Vagina (tissue), 2 donors: ENCODE data around the gene CFAP53. TPM values are rescaled to one million over a fixed set of nuclear protein-coding genes. Genes with fewer than 3 reads are reported as not detected.

ENCODE experiments used
- DNase-seq, 2 donors: peaks; one replicate each; pipeline ENCODE4 v3.0.0-alpha.2; 2017; ENCODE audit errors: extremely low spot score in 2 of 2
- H3K27ac ChIP-seq: fragments of 200-600 bp; sonication (generic); one replicate; pipeline ENCODE4 v1.5.1; 2019
- H3K27me3 ChIP-seq: fragments of 200-600 bp; sonication (generic); one replicate; pipeline ENCODE4 v1.5.1; 2019
- H3K36me3 ChIP-seq, 2 donors: fragments of 200-600 bp; sonication (generic); one replicate each; pipeline ENCODE4 v1.5.1; 2017 to 2019
- H3K4me1 ChIP-seq: fragments of 200-600 bp; sonication (generic); one replicate; pipeline ENCODE4 v1.5.1; 2019
- H3K4me3 ChIP-seq, 2 donors: fragments of 200-600 bp; sonication (generic); 1 replicate in 1 of 2; 2 replicates in 1 of 2; pipeline ENCODE4 v1.5.1; 2016 to 2019
- H3K9me3 ChIP-seq: fragments of 200-600 bp; sonication (generic); one replicate; pipeline ENCODE4 v1.5.1; 2019
- CTCF ChIP-seq, 3 experiments: fragments of 450-650 bp in 2 of 3; fragments of 200-600 bp in 1 of 3; sonication (generic) in 1 of 3; IDR thresholded peaks; one replicate each; pipeline ENCODE4 v1.5.1; 2017 to 2019; ENCODE audit warnings: antibody characterized with exemption in 3 of 3, mild to moderate bottlenecking in 2 of 3, moderate library complexity in 2 of 3
- POLR2A ChIP-seq, 2 donors: fragments of 450-650 bp; IDR thresholded peaks; one replicate each; pipeline ENCODE4 v1.6.1; 2017; ENCODE audit warnings: antibody characterized with exemption in 2 of 2, mild to moderate bottlenecking in 2 of 2, moderate library complexity in 2 of 2
- POLR2AphosphoS5 ChIP-seq, 2 donors: sonication (generic); formaldehyde crosslinking; IDR thresholded peaks; one replicate each; pipeline ENCODE4 v1.9.0; 2017; ENCODE audit warnings: antibody characterized with exemption in 2 of 2, mild to moderate bottlenecking in 2 of 2, low read depth in 1 of 2; ENCODE audit not compliant: insufficient read depth in 1 of 2
- intact Hi-C: fragments of 100-400 bp; cut with DNase I; formaldehyde crosslinking; loops from one replicate; pipeline ENCODE4 v1.15.1; 2023
- total RNA-seq: library from RNA; depleted of rRNA; stranded (reverse); fragments of >200 nt; gene quantifications from one replicate; pipeline ENCODE4 v1.2.3, GENCODE V29; 2016

CFAP53 gene
- total RNA-seq, 1 donor from 2014 or later: not detected

- intact Hi-C loops: no loop called here
- Histone ChIP-seq H3K4me3 (no peak overlapping the region), H3K36me3 (peaks cover 2 to 57% of the 10 kb centered on the region in 2 donors), H3K27me3 (no peaks in the 10 kb centered on the region), H3K27ac (no peak overlapping the region), H3K9me3 (no peaks in the 10 kb centered on the region), H3K4me1 (peaks cover 20% of the 10 kb centered on the region)
- no peak for TF ChIP-seq POLR2A (IDR thresholded peaks at IDR 0.05)
- no peak for TF ChIP-seq POLR2AphosphoS5 (IDR thresholded peaks at IDR 0.05; ENCODE audit: insufficient read depth in 1 of 2, low read depth in 1 of 2)
- no peak for TF ChIP-seq CTCF (IDR thresholded peaks at IDR 0.05)
- no peak for DNase-seq
Measured at GRCh38 chr18:50275503-50276036, 9.3 kb upstream of the CFAP53 start.

GRCh38 chr18:50274941-50275340 lies 8.6 kb upstream of the CFAP53 start:
- H3K4me3 ChIP-seq: no peak overlapping the region
- intact Hi-C loops: no loop called here
- no peak for DNase-seq
- TF ChIP-seq POLR2A (IDR thresholded peaks at IDR 0.05) (no peak), POLR2AphosphoS5 (IDR thresholded peaks at IDR 0.05; ENCODE audit: insufficient read depth in 1 of 2, low read depth in 1 of 2) (no peak), CTCF (IDR thresholded peaks at IDR 0.05) (no peak)
- H3K27ac ChIP-seq: no peak overlapping the region
- H3K27me3 ChIP-seq: no peaks in the 10 kb centered on the region
- no peaks in the 10 kb centered on the region for H3K9me3 ChIP-seq
- H3K4me1 ChIP-seq: peaks cover 14% of the 10 kb centered on the region
- H3K36me3 ChIP-seq: peaks cover 2 to 57% of the 10 kb centered on the region in 2 donors

- intact Hi-C loops: no loop called here
- no peaks in the 10 kb centered on the region for H3K9me3 ChIP-seq
- H3K27ac ChIP-seq: no peak overlapping the region
- H3K36me3 ChIP-seq: peaks cover 2 to 62% of the 10 kb centered on the region in 2 donors
- H3K4me3 ChIP-seq: no peak overlapping the region
- no peaks in the 10 kb centered on the region for H3K27me3 ChIP-seq
- TF ChIP-seq CTCF (IDR thresholded peaks at IDR 0.05) (no peak), POLR2A (IDR thresholded peaks at IDR 0.05) (no peak), POLR2AphosphoS5 (IDR thresholded peaks at IDR 0.05; ENCODE audit: insufficient read depth in 1 of 2, low read depth in 1 of 2) (no peak)
- peaks cover 5% of the 10 kb centered on the region for H3K4me1 ChIP-seq
- DNase-seq: no peak
Measured at GRCh38 chr18:50274044-50274442, 7.7 kb upstream of the CFAP53 start.

GRCh38 chr18:50273203-50274043 lies 7.1 kb upstream of the CFAP53 start:
- Histone ChIP-seq H3K36me3 (peaks cover 2 to 64% of the 10 kb centered on the region in 2 donors), H3K27me3 (no peaks in the 10 kb centered on the region)
- intact Hi-C loops: no loop called here

More at GRCh38 chr18:50273203-50274043, 7.1 kb upstream of the CFAP53 start:
- no peak for DNase-seq
- H3K9me3 ChIP-seq: no peaks in the 10 kb centered on the region
- no peak overlapping the region for H3K4me3 ChIP-seq
- H3K4me1 ChIP-seq: no peaks in the 10 kb centered on the region
- H3K27ac ChIP-seq: no peak overlapping the region
- TF ChIP-seq POLR2A (IDR thresholded peaks at IDR 0.05) (no peak), POLR2AphosphoS5 (IDR thresholded peaks at IDR 0.05; ENCODE audit: insufficient read depth in 1 of 2, low read depth in 1 of 2) (no peak), CTCF (IDR thresholded peaks at IDR 0.05) (no peak)
